ENCODE results near the gene CD180.

GRCh38 chr5:67178085-67178484 lies 18.5 kb downstream of the CD180 start:
- TF ChIP-seq EP300 (IDR thresholded peaks at IDR 0.05; ENCODE audit: low read depth) (no peak), CTCF (IDR thresholded peaks at IDR 0.05) (no peak)
